GM12892 (cell line): ENCODE results near the gene ALK.

Experiments
- DNase-seq: peaks from one replicate; pipeline ENCODE4 v3.0.0; 2011; ENCODE audit not compliant: insufficient read length
- FAIRE-seq: peaks from 2 replicates; lab custom pipeline; 2011; peaks lifted over from hg19 to GRCh38; lab: Jason Lieb, UNC
- POLR2A ChIP-seq: IDR thresholded peaks from 2 replicates; pipeline ENCODE4 v1.6.1; 2011; ENCODE audit warnings: low read depth, low read length, control low read depth
- POLR2AphosphoS5 ChIP-seq: IDR thresholded peaks from 2 replicates; pipeline ENCODE4 v1.6.1; 2011; ENCODE audit warnings: low read depth, low read length, control low read depth
- TAF1 ChIP-seq: IDR thresholded peaks from 2 replicates; pipeline ENCODE4 v1.6.1; 2011; ENCODE audit warnings: low read depth, mild to moderate bottlenecking, control low read depth, low read length, borderline replicate concordance

The ALK gene

DNA sequence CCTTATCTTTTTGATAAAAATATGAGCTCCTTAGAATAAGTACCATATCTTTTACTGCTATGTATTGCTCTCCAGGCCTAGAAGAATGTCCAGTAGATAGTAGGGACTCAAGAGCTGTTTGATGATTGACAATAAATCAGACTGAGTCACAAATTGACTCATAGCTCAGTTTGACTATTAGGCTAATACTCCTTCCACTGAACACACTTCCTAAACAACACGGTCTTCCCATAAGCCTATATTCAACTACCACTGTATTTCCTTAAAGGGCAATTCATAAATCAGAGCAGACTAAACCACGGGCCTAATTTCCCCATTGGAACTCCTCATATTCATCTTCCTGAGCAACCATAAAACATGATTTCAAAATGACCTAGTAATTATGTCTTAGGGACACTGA is 258.5 kb downstream of the ALK start:
- FAIRE-seq (no peak), DNase-seq (no peak)
- TF ChIP-seq POLR2A (no peak), TAF1 (no peak), POLR2AphosphoS5 (no peak)

DNA sequence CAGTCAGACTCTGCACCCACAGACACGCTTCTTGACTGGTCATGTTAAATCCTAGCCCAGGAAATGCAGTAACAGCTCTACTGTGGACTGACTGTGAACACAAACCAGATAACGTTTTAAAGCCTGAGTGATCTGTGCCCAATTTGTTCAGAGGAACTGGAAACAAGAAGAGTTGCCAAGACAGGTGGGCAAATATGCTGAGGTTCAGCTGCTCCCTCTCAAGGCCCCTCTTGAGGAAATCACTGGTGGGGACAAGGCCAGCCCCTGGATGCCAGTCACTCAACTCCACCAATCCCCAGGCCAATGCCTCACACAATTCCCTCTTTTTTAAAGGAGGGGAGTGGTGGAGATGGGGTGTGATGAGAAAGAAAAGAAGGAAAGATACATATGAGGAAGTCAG is 261.2 kb downstream of the ALK start:
- FAIRE-seq (no peak), DNase-seq (no peak)
- TF ChIP-seq POLR2A (no peak), TAF1 (no peak), POLR2AphosphoS5 (no peak)

DNA sequence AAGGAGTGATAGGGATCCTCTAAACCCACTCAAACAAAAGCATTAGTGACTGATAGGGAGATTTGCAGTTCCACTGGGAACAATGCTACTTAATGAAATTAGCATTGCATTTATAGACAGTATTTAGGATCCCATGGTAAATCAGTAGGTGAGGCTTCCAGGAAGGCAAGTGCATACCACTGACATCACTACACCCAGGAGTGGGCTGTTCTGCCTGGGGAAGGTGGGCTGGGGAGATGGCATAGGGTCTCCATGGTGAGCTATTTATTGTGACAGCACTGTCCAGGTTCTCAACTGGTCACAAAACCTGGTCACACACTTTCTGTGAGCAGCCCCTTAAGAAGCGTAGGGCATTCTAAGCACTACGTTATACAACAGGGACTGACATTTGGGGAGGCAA is 262.2 kb downstream of the ALK start:
- no peak for TF ChIP-seq POLR2A
- no peak for TF ChIP-seq TAF1
- no peak for TF ChIP-seq POLR2AphosphoS5
- no peak for FAIRE-seq
- DNase-seq: no peak

DNA sequence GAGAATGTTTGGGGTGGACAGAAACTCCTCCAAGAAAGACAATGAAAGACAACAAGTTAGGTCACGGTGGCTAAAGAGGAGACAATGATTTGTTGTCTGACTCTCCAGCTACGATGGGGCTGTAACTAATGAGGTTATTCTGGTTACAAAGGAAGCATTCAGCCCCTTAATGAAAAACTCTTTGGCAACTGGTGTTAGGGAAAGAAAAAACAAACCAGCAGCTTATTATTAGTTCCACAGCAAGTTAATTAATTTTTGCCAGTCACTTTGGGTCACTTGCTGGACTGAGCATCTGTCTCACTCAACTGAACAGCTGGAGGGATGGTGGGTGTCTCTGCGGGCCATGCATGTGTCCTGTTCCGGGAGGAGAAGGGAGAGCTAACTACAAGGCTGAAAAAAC is 263.7 kb downstream of the ALK start:
- TF ChIP-seq POLR2A (no peak), TAF1 (no peak), POLR2AphosphoS5 (no peak)
- no peak for FAIRE-seq

DNA sequence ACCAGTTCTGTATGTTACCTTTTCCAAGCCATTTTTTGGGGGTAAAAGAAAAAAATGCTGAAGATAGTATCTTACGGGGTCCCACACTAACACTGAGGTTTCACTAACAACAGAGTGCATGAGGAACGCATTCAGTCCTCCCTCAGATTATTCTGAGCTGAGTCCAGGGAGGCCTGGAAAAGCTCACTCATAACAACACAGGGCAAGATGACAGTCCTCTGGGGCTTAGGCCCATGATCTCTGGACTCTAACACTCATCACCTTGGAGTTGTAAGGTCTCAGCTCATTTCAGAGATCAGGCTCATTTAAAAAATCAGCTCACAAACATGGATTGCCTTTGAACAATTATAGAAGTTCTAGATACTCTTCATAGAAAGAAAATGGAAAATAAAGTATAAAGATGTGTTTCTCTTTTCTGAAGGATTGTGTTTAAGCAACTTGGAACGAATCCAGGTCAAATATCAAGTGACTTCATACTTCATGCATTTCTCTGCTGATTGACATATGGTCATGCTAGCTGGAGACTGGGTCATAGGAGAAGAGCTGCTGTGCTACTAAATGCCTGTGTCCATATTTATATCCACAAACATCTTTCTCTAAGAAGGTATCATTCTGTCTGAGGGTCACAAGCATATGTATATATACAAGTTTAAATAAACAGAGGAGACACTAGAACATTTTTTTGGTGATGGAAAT is 265.8 kb downstream of the ALK start:
- TF ChIP-seq POLR2AphosphoS5 (no peak), TAF1 (no peak), POLR2A (no peak)
- FAIRE-seq (no peak), DNase-seq (no peak)

More for the DNA sequence above, 263.7 kb downstream of the ALK start:
- DNase-seq: no peak

DNA sequence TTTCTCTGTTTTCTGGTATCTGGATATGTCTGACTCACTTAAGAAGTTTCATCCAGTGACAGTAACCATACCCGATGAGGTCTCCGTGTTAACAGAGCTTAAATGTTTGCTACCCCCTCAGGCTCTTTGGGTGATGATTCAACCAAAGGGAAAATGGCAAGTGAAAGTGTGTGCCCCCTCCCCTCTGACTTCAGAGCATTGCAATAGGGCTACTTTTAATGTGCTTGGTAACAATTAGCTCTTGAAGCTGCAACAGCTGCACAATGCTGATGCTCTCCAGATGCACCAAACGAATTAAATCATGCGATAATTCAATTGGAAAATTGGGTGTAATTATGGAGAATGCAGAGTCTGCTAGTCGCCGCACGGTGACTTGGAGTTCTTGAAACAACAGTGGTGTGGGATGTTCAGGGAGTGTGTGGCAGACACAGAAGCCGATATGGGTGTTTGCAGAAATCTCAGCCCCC is 270.7 kb downstream of the ALK start:
- no peak for FAIRE-seq
- no peak for DNase-seq
- TF ChIP-seq TAF1 (no peak), POLR2A (no peak), POLR2AphosphoS5 (no peak)

DNA sequence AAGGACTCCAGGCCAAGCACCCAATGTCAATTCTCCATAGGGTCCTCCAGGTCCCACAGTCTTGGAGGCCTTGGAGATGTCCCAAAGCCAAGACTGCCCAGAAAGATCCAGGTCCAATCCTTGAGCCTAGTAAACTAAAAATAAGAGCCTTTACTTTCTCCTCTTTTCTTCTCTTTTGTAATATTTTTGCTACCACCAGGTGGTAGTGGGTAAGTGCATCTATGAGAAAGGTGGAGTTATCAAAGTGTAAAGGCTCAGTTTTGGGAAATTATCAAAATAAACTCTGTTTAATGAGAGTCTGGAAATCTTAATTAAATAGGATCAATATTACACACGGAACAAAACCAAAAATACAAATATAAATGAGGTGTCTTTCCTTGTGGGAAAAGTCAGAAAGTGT is 276.4 kb downstream of the ALK start:
- no peak for DNase-seq
- no peak for TF ChIP-seq TAF1
- no peak for TF ChIP-seq POLR2A
- TF ChIP-seq POLR2AphosphoS5: no peak
- no peak for FAIRE-seq

DNA sequence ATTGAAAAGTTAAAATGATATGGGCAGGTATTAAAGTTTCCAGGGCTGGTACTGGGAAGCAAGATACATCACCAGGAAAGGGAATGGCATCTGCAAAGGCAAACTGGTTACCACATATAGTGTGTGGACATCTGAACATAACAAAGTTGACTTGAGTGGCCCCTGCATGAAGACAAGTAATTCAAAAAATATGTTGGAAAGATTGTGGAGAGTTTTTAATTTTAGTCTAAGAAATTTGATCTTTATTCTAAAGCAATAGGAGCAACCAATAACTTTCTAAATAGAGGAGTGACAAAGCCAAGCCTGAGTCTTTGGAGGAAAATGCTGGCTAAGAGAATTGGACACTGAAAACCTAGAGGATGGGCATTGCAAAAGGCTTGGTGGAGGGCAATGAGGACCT is 278.2 kb downstream of the ALK start:
- FAIRE-seq (no peak), DNase-seq (no peak)
- no peak for TF ChIP-seq POLR2A
- no peak for TF ChIP-seq TAF1
- TF ChIP-seq POLR2AphosphoS5: no peak

DNA sequence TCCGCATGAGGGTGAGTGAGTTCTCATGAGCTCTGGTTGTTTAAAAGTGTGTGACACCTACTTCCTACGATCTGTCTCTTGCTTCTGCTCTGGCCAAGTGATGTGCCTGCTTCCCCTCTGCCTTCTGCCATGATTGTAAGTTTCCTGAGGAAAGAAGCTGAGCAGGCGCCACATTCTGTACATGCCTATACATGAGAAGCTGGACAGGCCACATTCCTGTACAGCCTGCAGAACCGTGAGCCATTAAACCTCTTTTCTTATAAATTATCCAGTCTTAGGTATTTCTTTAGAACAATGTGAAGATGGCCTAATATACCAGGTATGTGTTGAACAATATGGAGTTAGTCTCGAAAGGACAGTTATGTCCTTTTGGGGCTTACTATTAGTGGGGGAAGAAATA is 281.0 kb downstream of the ALK start:
- FAIRE-seq (no peak), DNase-seq (no peak)
- TF ChIP-seq TAF1 (no peak), POLR2AphosphoS5 (no peak), POLR2A (no peak)

DNA sequence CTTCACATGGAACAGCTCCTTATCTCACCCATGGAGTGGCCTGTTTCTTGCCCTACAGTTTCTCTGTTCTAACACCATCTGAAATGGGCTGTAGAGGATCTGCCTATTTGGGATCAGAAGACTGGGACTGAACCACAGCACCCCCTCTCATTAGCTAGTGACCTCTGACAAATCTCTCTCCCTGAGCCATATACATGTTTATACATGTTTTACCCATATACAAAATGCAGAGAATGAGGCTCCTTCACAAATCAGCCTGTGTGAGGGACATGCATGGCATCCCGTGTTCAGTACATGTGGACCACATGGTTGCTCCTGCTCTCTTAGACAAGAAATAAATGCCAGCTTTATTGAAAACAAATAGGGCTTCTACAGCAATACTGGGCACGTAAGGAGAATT is 282.7 kb downstream of the ALK start:
- no peak for DNase-seq
- FAIRE-seq: no peak
- TF ChIP-seq TAF1: no peak
- TF ChIP-seq POLR2A: no peak
- TF ChIP-seq POLR2AphosphoS5: no peak

DNA sequence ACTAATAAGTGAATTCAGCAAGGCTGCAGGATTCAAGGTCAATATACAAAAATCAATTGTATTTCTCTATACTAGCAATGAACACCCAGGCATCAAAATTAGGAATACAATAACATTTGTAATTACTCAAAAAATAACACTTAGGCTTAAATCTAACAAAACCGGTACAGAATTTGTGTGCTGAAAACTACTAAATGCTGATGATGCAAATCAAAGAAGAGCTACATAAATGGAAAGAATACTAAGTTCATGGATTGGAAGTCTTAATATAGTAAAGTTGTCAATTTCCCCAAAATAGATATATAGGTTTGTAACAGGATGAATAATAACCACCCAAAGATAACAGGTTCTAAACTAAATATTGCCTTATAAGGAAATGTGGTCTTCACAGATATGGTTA is 286.5 kb downstream of the ALK start:
- DNase-seq (no peak), FAIRE-seq (no peak)
- TF ChIP-seq POLR2A (no peak), POLR2AphosphoS5 (no peak), TAF1 (no peak)

DNA sequence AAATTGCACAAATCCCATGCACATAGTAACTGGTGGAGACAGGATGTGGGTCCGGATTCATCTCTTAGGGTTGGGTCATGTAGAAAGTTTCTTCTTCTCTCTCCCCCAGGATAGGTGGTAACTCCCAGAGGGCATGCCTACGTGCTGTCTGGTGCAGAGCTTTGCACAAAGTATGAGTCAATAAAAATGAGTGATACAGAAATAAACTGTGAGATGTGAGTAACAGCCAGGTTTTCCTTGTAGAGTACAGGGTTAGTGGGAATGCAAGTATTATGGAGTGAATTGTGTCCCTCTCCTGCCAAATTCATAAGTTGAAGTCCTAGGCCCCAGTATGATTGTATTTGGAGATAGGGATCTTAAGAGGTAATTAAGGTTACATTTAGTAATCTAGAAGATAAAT is 289.4 kb downstream of the ALK start:
- FAIRE-seq (no peak), DNase-seq (no peak)
- TF ChIP-seq POLR2A (no peak), TAF1 (no peak), POLR2AphosphoS5 (no peak)
